ENCODE measurements around the gene BOD1.

GRCh38 chr5:173613433-173614159 lies 2.9 kb downstream of the BOD1 start:
- no peak for TF ChIP-seq SUZ12 (IDR thresholded peaks at IDR 0.05; ENCODE audit: extremely low read depth, insufficient read depth, insufficient read length)
- TF ChIP-seq ZNF274 (IDR thresholded peaks at IDR 0.05; ENCODE audit: low read depth, low read length): no peak
- TF ChIP-seq YY1 (IDR thresholded peaks at IDR 0.05; ENCODE audit: insufficient read depth, insufficient read length): no peak
